ENCODE data around the gene KIF26B. TPM values are rescaled to one million over a fixed set of nuclear protein-coding genes. Genes with fewer than 3 reads are reported as not detected.

Gene KIF26B
- total RNA-seq, 1 experiment from 2014 or later = 1.6 TPM

GRCh38 chr1:245341743-245342142 is 187.0 kb downstream of the KIF26B start:
- TF ChIP-seq CTCF (IDR thresholded peaks at IDR 0.05; ENCODE audit: unreplicated experiment) = no peak
- intact Hi-C loops (cut with micrococcal nuclease) = no loop called here
- peaks cover 18% of the 10 kb centered on the region for H3K27me3 Mint-ChIP-seq (ENCODE audit: insufficient read depth, unreplicated experiment)
- H3K4me1 Mint-ChIP-seq (ENCODE audit: insufficient read depth, unreplicated experiment) = peaks cover 3% of the 10 kb centered on the region
- peaks cover 5% of the 10 kb centered on the region for H3K9me3 Mint-ChIP-seq (ENCODE audit: unreplicated experiment)
- H3K27ac Mint-ChIP-seq (ENCODE audit: low read depth, unreplicated experiment) = no peak overlapping the region
- H3K36me3 Mint-ChIP-seq (ENCODE audit: insufficient read depth, unreplicated experiment) = no peaks in the 10 kb centered on the region
- BruUV-seq (replicated peaks) = no TSS peak
- ChIA-PET CTCF (interaction anchor here (0.9 to 1.0 kb wide), 2 partner anchors 208 to 662 kb away, joined by 3 read pairs; no protein-coding TSS in a partner anchor), POLR2A (no interaction called here)
- H3K4me3 Mint-ChIP-seq (ENCODE audit: unreplicated experiment) = no peak overlapping the region
- no peak for DNase-seq (ENCODE audit: unreplicated experiment)

- Mint-ChIP-seq H3K4me3 (ENCODE audit: unreplicated experiment) (no peak overlapping the region), H3K36me3 (ENCODE audit: insufficient read depth, unreplicated experiment) (no peaks in the 10 kb centered on the region), H3K27me3 (ENCODE audit: insufficient read depth, unreplicated experiment) (peaks cover 46% of the 10 kb centered on the region), H3K27ac (ENCODE audit: low read depth, unreplicated experiment) (no peak overlapping the region), H3K9me3 (ENCODE audit: unreplicated experiment) (peaks cover 8% of the 10 kb centered on the region), H3K4me1 (ENCODE audit: insufficient read depth, unreplicated experiment) (no peaks in the 10 kb centered on the region)
- no peak for TF ChIP-seq CTCF (IDR thresholded peaks at IDR 0.05; ENCODE audit: unreplicated experiment)
- CTCF ChIA-PET = no interaction called here
- BruUV-seq (replicated peaks) = no TSS peak
- intact Hi-C loops (cut with micrococcal nuclease) = no loop called here
- DNase-seq (ENCODE audit: unreplicated experiment) = no peak
- POLR2A ChIA-PET = no interaction called here
Observed at GRCh38 chr1:245345191-245345884, 190.6 kb downstream of the KIF26B start.

GRCh38 chr1:245348626-245349025 is 193.8 kb downstream of the KIF26B start:
- H3K27ac Mint-ChIP-seq (ENCODE audit: low read depth, unreplicated experiment) = no peak overlapping the region
- H3K4me3 Mint-ChIP-seq (ENCODE audit: unreplicated experiment) = no peak overlapping the region
- POLR2A ChIA-PET = no interaction called here
- no peak for DNase-seq (ENCODE audit: unreplicated experiment)
- H3K4me1 Mint-ChIP-seq (ENCODE audit: insufficient read depth, unreplicated experiment) = no peaks in the 10 kb centered on the region
- peaks cover 65% of the 10 kb centered on the region for H3K27me3 Mint-ChIP-seq (ENCODE audit: insufficient read depth, unreplicated experiment)
- H3K36me3 Mint-ChIP-seq (ENCODE audit: insufficient read depth, unreplicated experiment) = no peaks in the 10 kb centered on the region
- no TSS peak for BruUV-seq (replicated peaks)
- peaks cover 8% of the 10 kb centered on the region for H3K9me3 Mint-ChIP-seq (ENCODE audit: unreplicated experiment)
- CTCF ChIA-PET = interaction anchor here (1.4 kb wide), 1 partner anchor 1144 kb away, joined by 3 read pairs; no protein-coding TSS in a partner anchor
- TF ChIP-seq CTCF (IDR thresholded peaks at IDR 0.05; ENCODE audit: unreplicated experiment) = no peak
- intact Hi-C loops (cut with micrococcal nuclease) = no loop called here

- DNase-seq (ENCODE audit: unreplicated experiment) = no peak
- H3K27ac Mint-ChIP-seq (ENCODE audit: low read depth, unreplicated experiment) = no peak overlapping the region
- POLR2A ChIA-PET = interaction anchor here (0.9 kb wide), 1 partner anchor 470 kb away, joined by 6 read pairs; no protein-coding TSS in a partner anchor
- H3K4me1 Mint-ChIP-seq (ENCODE audit: insufficient read depth, unreplicated experiment) = no peaks in the 10 kb centered on the region
- no peak overlapping the region for H3K4me3 Mint-ChIP-seq (ENCODE audit: unreplicated experiment)
- intact Hi-C loops (cut with micrococcal nuclease) = no loop called here
- H3K9me3 Mint-ChIP-seq (ENCODE audit: unreplicated experiment) = no peaks in the 10 kb centered on the region
- H3K27me3 Mint-ChIP-seq (ENCODE audit: insufficient read depth, unreplicated experiment) = peaks cover 30% of the 10 kb centered on the region
- H3K36me3 Mint-ChIP-seq (ENCODE audit: insufficient read depth, unreplicated experiment) = no peaks in the 10 kb centered on the region
- CTCF ChIA-PET = no interaction called here
- no TSS peak for BruUV-seq (replicated peaks)
- TF ChIP-seq CTCF (IDR thresholded peaks at IDR 0.05; ENCODE audit: unreplicated experiment) = no peak
Observed at GRCh38 chr1:245353411-245353810, 198.6 kb downstream of the KIF26B start.
